GM08714 (cell line): ENCODE results near the gene OR14A2.

Experiments
- H3K4me3 ChIP-seq: fragments of 200-500 bp; sonication (Bioruptor generic); 2 replicates; pipeline ENCODE4 v1.5.1; 2014; ENCODE audit warnings: mild to moderate bottlenecking, low read length, inconsistent platforms
- ZNF274 ChIP-seq: IDR thresholded peaks from 2 replicates; pipeline ENCODE4 v1.6.1; 2012; ENCODE audit warnings: mild to moderate bottlenecking, low read depth, low read length

OR14A2 gene

GRCh38 chr1:247701338-247701737 is 46.6 kb downstream of the OR14A2 start:
- TF ChIP-seq ZNF274, result no peak
- H3K4me3 ChIP-seq, result no peak overlapping the region

- H3K4me3 ChIP-seq, result no peak overlapping the region
- no peak for TF ChIP-seq ZNF274
Measured at GRCh38 chr1:247681288-247681897, 66.5 kb downstream of the OR14A2 start.

DNA sequence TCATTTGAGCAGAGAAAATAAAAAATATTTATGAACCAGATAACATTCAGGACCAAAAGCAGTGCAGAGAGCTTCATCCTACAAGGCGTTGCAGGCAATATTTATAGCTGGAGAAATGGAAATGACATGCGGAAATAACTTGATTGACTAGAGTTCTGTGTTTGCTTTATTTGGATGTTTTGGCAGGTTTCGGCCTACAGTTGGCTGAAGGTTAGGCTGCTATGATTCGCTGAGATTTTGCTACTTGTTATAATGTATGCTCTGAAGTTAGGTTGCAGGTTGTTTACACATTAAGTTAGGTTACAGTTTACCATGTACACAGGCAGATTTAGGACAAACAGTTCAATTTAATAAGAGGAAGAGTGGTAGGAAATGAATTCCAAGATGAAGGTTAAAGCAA is 67.8 kb downstream of the OR14A2 start:
- H3K4me3 ChIP-seq, result no peak overlapping the region
- TF ChIP-seq ZNF274, result no peak

DNA sequence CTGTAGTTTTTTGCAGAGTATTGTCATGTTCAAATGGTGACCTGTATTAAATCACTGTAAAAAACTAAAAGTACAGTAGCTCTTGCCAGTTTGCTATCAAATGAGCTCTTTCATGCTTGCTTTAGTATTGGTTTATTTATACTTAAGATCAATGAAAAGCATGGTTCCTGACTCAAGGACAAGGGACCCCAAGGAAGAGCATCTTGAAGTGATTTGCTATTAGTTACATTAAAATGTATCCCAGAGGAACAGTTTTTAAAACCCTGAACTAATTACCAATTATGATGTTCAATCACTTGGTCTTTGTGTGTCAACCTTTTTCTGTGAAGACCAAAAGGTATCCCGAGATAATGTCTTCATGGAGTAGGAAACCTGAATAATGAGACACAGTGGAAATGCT is 68.3 kb downstream of the OR14A2 start, which contains the start of gene OR13G1:
TSS of gene OR13G1 (minus strand) at position 101 of the 400 bp plus-strand sequence. CDS start 6,698 bp downstream, outside the sequence.
- H3K4me3 ChIP-seq, result no peak within 1 kb of the TSS
- TF ChIP-seq ZNF274, result no peak
